ENCODE results near the gene TNFRSF14. TPM values are rescaled to one million over a fixed set of nuclear protein-coding genes. Genes with fewer than 3 reads are reported as not detected.
A peak's percentile ranks its signal among the peaks of the same experiment; 100 is the strongest.

Gene TNFRSF14
- total and polyA plus RNA-seq, 9 of the 15 experiments (the other 6 are each of a cell fraction or from before 2014, with no cell fraction given), result 0.11 to 2.3 (median 0.68) TPM; not detected in 2

DNA sequence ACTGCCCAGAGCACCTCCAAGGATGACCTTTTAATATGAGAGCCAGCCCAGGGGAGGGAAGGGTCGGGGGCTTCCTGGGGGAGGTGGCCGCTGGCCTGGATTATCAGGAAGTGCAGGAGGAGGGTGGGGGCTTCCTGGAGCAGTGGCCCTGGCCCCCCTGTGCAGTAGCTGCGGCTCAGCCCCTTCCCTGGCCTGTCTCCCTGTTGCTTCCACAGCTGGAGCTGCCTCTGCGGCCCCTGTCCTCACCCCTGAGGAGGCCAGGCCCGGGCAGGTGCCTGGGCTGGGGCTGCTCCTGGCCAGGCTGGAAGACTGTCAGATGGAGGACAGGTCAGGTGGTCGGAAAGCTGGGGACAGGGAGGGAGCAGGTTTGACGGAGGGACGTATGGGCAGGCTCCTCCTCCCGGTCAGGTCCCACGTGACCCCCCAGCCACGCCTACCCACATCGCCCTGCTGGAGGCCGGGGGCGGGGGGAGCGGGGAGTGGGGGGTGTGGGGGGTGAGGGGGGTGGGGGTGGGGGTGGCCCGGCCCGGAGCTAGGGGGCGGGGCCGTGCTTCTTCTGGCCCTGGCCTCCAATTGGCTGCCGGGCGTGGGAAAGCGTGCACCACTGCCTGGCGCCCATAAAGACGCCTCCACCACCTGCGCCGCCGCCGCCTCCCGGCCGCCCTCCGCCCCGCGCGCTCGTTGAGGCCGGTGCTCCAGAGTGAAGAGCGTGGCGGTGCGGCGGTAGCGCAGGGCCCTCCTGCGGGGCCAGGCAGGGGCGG is 10.2 kb upstream of the TNFRSF14 start (continued):
- no peak for TF ChIP-seq ZNF778 (CRISPR knock-in tag; IDR thresholded peaks at IDR 0.05)
- TF ChIP-seq, protein P1, sequence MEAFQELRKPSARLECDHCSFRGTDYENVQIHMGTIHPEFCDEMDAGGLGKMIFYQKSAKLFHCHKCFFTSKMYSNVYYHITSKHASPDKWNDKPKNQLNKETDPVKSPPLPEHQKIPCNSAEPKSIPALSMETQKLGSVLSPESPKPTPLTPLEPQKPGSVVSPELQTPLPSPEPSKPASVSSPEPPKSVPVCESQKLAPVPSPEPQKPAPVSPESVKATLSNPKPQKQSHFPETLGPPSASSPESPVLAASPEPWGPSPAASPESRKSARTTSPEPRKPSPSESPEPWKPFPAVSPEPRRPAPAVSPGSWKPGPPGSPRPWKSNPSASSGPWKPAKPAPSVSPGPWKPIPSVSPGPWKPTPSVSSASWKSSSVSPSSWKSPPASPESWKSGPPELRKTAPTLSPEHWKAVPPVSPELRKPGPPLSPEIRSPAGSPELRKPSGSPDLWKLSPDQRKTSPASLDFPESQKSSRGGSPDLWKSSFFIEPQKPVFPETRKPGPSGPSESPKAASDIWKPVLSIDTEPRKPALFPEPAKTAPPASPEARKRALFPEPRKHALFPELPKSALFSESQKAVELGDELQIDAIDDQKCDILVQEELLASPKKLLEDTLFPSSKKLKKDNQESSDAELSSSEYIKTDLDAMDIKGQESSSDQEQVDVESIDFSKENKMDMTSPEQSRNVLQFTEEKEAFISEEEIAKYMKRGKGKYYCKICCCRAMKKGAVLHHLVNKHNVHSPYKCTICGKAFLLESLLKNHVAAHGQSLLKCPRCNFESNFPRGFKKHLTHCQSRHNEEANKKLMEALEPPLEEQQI (IDR thresholded peaks at IDR 0.05), result no peak
- TF ChIP-seq TGIF2 (CRISPR knock-in tag; IDR thresholded peaks at IDR 0.05), result no peak
- TF ChIP-seq, protein P2, sequence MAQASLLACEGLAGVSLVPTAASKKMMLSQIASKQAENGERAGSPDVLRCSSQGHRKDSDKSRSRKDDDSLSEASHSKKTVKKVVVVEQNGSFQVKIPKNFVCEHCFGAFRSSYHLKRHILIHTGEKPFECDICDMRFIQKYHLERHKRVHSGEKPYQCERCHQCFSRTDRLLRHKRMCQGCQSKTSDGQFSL (CRISPR knock-in tag; IDR thresholded peaks at IDR 0.05), result peak; percentile 59; the same call in 1 of the 2 replicates
- TF ChIP-seq, protein P2 (tag; IDR thresholded peaks at IDR 0.05), result peak in 1 of 2 experiments; percentile 99; a peak in 2 of 4 replicates
- TF ChIP-seq CCNT2 (IDR thresholded peaks at IDR 0.05; ENCODE audit: borderline replicate concordance, extremely low read depth, insufficient read length, low read depth, low read length), result no peak
- peak; percentile 93 for TF ChIP-seq POLR2G (IDR thresholded peaks at IDR 0.05; ENCODE audit: low read depth, low read length)
- no peak for TF ChIP-seq POLR2AphosphoS2 (IDR thresholded peaks at IDR 0.05; ENCODE audit: low read length)
- TF ChIP-seq FOXM1 (IDR thresholded peaks at IDR 0.05; ENCODE audit: low read depth), result no peak
- TF ChIP-seq FOXM1 (CRISPR knock-in tag; IDR thresholded peaks at IDR 0.05; ENCODE audit: low read depth), result 0 out of 2 replicates have a peak, but pooled peaks have one; percentile 85
- no peak for TF ChIP-seq NEUROD1 (IDR thresholded peaks at IDR 0.05; ENCODE audit: borderline replicate concordance, low read depth, low read length, partially characterized antibody)
- TF ChIP-seq MAFF (IDR thresholded peaks at IDR 0.05; ENCODE audit: low read length), result no peak
- TF ChIP-seq BRF2 (IDR thresholded peaks at IDR 0.05; ENCODE audit: borderline replicate concordance, insufficient read depth, insufficient read length), result no peak
- no peak for TF ChIP-seq BRF1 (IDR thresholded peaks at IDR 0.05; ENCODE audit: borderline replicate concordance, extremely low read depth, insufficient read length)
- TF ChIP-seq POLR3A (IDR thresholded peaks at IDR 0.05; ENCODE audit: borderline replicate concordance, extremely low read depth, insufficient read depth, insufficient read length), result no peak
- TF ChIP-seq ELK1 (CRISPR knock-in tag; IDR thresholded peaks at IDR 0.05), result no peak
- no peak for TF ChIP-seq PURB (CRISPR knock-in tag; IDR thresholded peaks at IDR 0.05; ENCODE audit: low read depth)
- TF ChIP-seq, protein P3, sequence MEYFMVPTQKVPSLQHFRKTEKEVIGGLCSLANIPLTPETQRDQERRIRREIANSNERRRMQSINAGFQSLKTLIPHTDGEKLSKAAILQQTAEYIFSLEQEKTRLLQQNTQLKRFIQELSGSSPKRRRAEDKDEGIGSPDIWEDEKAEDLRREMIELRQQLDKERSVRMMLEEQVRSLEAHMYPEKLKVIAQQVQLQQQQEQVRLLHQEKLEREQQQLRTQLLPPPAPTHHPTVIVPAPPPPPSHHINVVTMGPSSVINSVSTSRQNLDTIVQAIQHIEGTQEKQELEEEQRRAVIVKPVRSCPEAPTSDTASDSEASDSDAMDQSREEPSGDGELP (CRISPR knock-in tag; IDR thresholded peaks at IDR 0.05; ENCODE audit: borderline replicate concordance), result peak; percentile 59
- TF ChIP-seq ETV1 (tag; conservative IDR thresholded peaks at IDR 0.05; ENCODE audit: low read depth), result no peak
- TF ChIP-seq ZFP30 (CRISPR knock-in tag; IDR thresholded peaks at IDR 0.05; ENCODE audit: borderline replicate concordance), result no peak
